K562 (cell line): ENCODE measurements around the gene GINS2. TPM values are rescaled to one million over a fixed set of nuclear protein-coding genes. Genes with fewer than 3 reads are reported as not detected.

ENCODE experiments used
- ATAC-seq: fragments of 200-7000 bp; cut with Tn5 transposase; 3 replicates; pipeline ENCODE4 v1.9.1; 2020; ENCODE audit warnings: moderate library complexity
- BruUV-seq: library from RNA; stranded (reverse); fragments of 400-500 nt; replicated peaks from 2 replicates; lab custom pipeline; 2021; lab: Mats Ljungman, UMichigan
- CTCF ChIA-PET: fragments of 300-600 bp; formaldehyde crosslinking; extraction: SDS; loops from one replicate; lab custom pipeline; 2021; ENCODE audit warnings: low intra/inter-chr PET ratio; lab: Yijun Ruan, JAX
- POLR2A ChIA-PET: fragments of 300-600, 350-650 bp; sonication (Branson Sonifier 250); formaldehyde crosslinking; extraction: SDS; loops from one replicate; lab custom pipeline; 2021; ENCODE audit warnings: antibody characterized with exemption, inconsistent platforms; lab: Yijun Ruan, JAX
- DNase-seq, 4 experiments: peaks; one replicate each; pipeline versions ENCODE4 v3.0.0 to v3.0.0-alpha.2; 2011 to 2018; ENCODE audit warnings: low spot score in 3 of 4, mixed read lengths in 3 of 4; ENCODE audit errors: extremely low read depth in 1 of 4
- FAIRE-seq: peaks from 2 replicates; lab custom pipeline; 2011; peaks lifted over from hg19 to GRCh38; lab: Jason Lieb, UNC
- H2AFZ ChIP-seq: 2 replicates; pipeline ENCODE4 v1.6.0; 2011; ENCODE audit warnings: low read depth, low read length, control low read depth, inconsistent platforms
- H3K27ac ChIP-seq: fragments of 200-600 bp; 3 replicates; pipeline ENCODE4 v1.8.0; 2011; ENCODE audit warnings: low read depth, mild to moderate bottlenecking, control low read depth, inconsistent platforms, low read length, moderate library complexity, mixed read lengths; ENCODE audit errors: extremely low read depth
- H3K27me3 ChIP-seq, 2 experiments: fragments of 300-600 bp in 1 of 2; 2 replicates in 1 of 2; 3 replicates in 1 of 2; pipeline versions ENCODE4 v1.6.0 to v1.8.0; 2011; ENCODE audit warnings: inconsistent platforms in 2 of 2, low read length in 2 of 2, mild to moderate bottlenecking in 1 of 2, mixed read lengths in 1 of 2, moderate library complexity in 1 of 2; ENCODE audit not compliant: control insufficient read depth in 2 of 2, insufficient read depth in 2 of 2
- H3K36me3 ChIP-seq: fragments of 300-600 bp; 3 replicates; pipeline ENCODE4 v1.8.0; 2011; ENCODE audit warnings: mild to moderate bottlenecking, low read length, inconsistent platforms; ENCODE audit not compliant: control insufficient read depth, insufficient read depth
- H3K4me1 ChIP-seq, 2 experiments: fragments of 200-600 bp in 1 of 2; replicated peaks in 1 of 2; 2 replicates in 1 of 2; 3 replicates in 1 of 2; pipeline versions ENCODE4 v1.5.1 to v1.8.0; 2011; ENCODE audit warnings: inconsistent platforms in 2 of 2, low read length in 2 of 2, mild to moderate bottlenecking in 1 of 2, mixed read lengths in 1 of 2, moderate library complexity in 1 of 2; ENCODE audit not compliant: control insufficient read depth in 2 of 2, insufficient read depth in 2 of 2
- H3K4me2 ChIP-seq: 2 replicates; pipeline ENCODE4 v1.6.1; 2011; ENCODE audit warnings: low read length, control low read depth, inconsistent platforms, mixed read lengths; ENCODE audit not compliant: insufficient read depth
- H3K4me3 ChIP-seq: fragments of 200-600 bp; sonication (generic), shearing (Covaris generic); 2 replicates; pipeline ENCODE4 v1.5.1; 2016; ENCODE audit warnings: control low read depth, inconsistent platforms
- H3K79me2 ChIP-seq: fragments of 200-600 bp; 3 replicates; pipeline ENCODE4 v1.8.0; 2011; ENCODE audit warnings: low read length, inconsistent platforms; ENCODE audit not compliant: control insufficient read depth, insufficient read depth
- H3K9ac ChIP-seq, 2 experiments: 2 replicates each; pipeline versions ENCODE4 v1.6.0 to v1.6.1; 2011; ENCODE audit warnings: low read depth in 2 of 2, low read length in 2 of 2, control low read depth in 1 of 2, inconsistent platforms in 1 of 2, mild to moderate bottlenecking in 1 of 2, mixed read lengths in 1 of 2; ENCODE audit not compliant: insufficient read depth in 1 of 2
- H3K9me1 ChIP-seq: one replicate; pipeline ENCODE4 v1.6.0; 2011; ENCODE audit warnings: inconsistent platforms, mild to moderate bottlenecking, low read length, moderate library complexity; ENCODE audit not compliant: control insufficient read depth, insufficient read depth
- H3K9me3 ChIP-seq: replicated peaks from 2 replicates; pipeline ENCODE4 v1.5.1; 2011; ENCODE audit warnings: low read depth, low read length, inconsistent platforms; ENCODE audit not compliant: control insufficient read depth, insufficient read depth
- H4K20me1 ChIP-seq: replicated peaks from 2 replicates; pipeline ENCODE4 v1.6.1; 2011; ENCODE audit warnings: low read length, inconsistent platforms, mixed read lengths; ENCODE audit not compliant: control insufficient read depth, insufficient read depth
- CBX3 ChIP-seq, 2 experiments: IDR thresholded peaks; 1 replicate in 1 of 2; 2 replicates in 1 of 2; pipeline ENCODE4 v1.6.1; 2012; ENCODE audit warnings: inconsistent platforms in 2 of 2, low read length in 2 of 2, borderline replicate concordance in 1 of 2, control low read depth in 1 of 2
- CHAMP1 ChIP-seq: fragments of 450-650 bp; IDR thresholded peaks from 2 replicates; pipeline ENCODE4 v1.6.1; 2016; ENCODE audit warnings: mild to moderate bottlenecking
- NBN ChIP-seq: fragments of 450-650 bp; IDR thresholded peaks from 2 replicates; pipeline ENCODE4 v1.6.1; 2016; ENCODE audit warnings: low read depth, mild to moderate bottlenecking
- POLR2G ChIP-seq: fragments of 200-400 bp; formaldehyde crosslinking; IDR thresholded peaks from 2 replicates; pipeline ENCODE4 v1.6.1; 2017; ENCODE audit warnings: low read depth, mild to moderate bottlenecking, antibody characterized with exemption, low read length, moderate library complexity
- RBM22 ChIP-seq: fragments of 200-400 bp; formaldehyde crosslinking; IDR thresholded peaks from 2 replicates; pipeline ENCODE4 v1.6.1; 2018; ENCODE audit warnings: low read length, low read depth; ENCODE audit not compliant: poor library complexity, severe bottlenecking
- WGBS: fragments of 100-300 bp; shearing (Covaris generic); methylation state at CpG from one replicate; pipeline ENCODE4 v1.1.6; 2016; ENCODE audit warnings: low coverage, mixed read lengths; ENCODE audit not compliant: insufficient coverage; ENCODE audit errors: missing lambda C conversion rate; 5-methylcytosine and 5-hydroxymethylcytosine counted together
- in situ Hi-C: fragments of 300-500 bp; cut with MboI; formaldehyde crosslinking; loops from 4 replicates; pipeline ENCODE4 v1.15.0; 2018; ENCODE audit warnings: inconsistent platforms, mixed read lengths
- intact Hi-C: fragments of 100-400 bp; cut with micrococcal nuclease; formaldehyde crosslinking; loops from 2 replicates; pipeline ENCODE4 v1.14.2; 2022
- polyA plus RNA-seq, 8 experiments: library from polyadenylated mRNA; depleted of rRNA in 4 of 8; stranded (reverse) in 5 of 8; unstranded in 3 of 8; fragments of >200 nt; fragmentation: Nextera tagmentation in 2 of 8; fragmentation: Illumina TruSeq in 1 of 8; extraction: Ambion mirVana in 2 of 8; extraction: Trizol in 1 of 8; gene quantifications; 2 replicates each; pipeline versions ENCODE4 v1.2.1 to v1.2.3, GENCODE V29; 2011 to 2014; ENCODE audit warnings: inconsistent platforms in 1 of 8, missing spikeins in 1 of 8
- total RNA-seq, 7 experiments: library from RNA; depleted of rRNA in 6 of 7; stranded (reverse); fragments of >200 nt in 6 of 7; fragmentation: Illumina TruSeq in 2 of 7; extraction: Trizol in 2 of 7; gene quantifications; 2 replicates each; pipeline versions ENCODE4 v1.2.1 to v1.2.3, GENCODE V29; 2011 to 2021; ENCODE audit warnings: low replicate concordance in 1 of 7

The GINS2 gene
- total and polyA plus RNA-seq, 9 of the 15 experiments (the other 6 are each of a cell fraction or from before 2014, with no cell fraction given): 40.4 to 76.2 (median 44.6) TPM

- Histone ChIP-seq H3K9ac (no peak overlapping the region), H2AFZ (no peak overlapping the region), H3K4me1 (peaks cover 0 to 96% of the 10 kb centered on the region in 2 experiments; a peak in 2 of 5 replicates), H3K27ac (no peak overlapping the region), H3K4me3 (no peak overlapping the region), H3K79me2 (peaks cover 99% of the 10 kb centered on the region), H4K20me1 (peaks cover 84% of the 10 kb centered on the region), H3K4me2 (no peak overlapping the region), H3K9me3 (no peaks in the 10 kb centered on the region), H3K36me3 (peaks cover 99% of the 10 kb centered on the region; the same call in 2 of the 3 replicates), H3K9me1 (peaks cover 10% of the 10 kb centered on the region), H3K27me3 (no peaks in the 10 kb centered on the region)
- DNase-seq (no peak), FAIRE-seq (no peak), ATAC-seq (no peak)
- no TSS peak for BruUV-seq
- in situ Hi-C loops: no loop called here
- intact Hi-C loops: no loop called here
- CTCF ChIA-PET: no interaction called here
- TF ChIP-seq POLR2G (peak; percentile 63), CBX3 (IDR thresholded peaks at IDR 0.05; ENCODE audit: borderline replicate concordance in 1 of 2, low read length in 2 of 2) (no peak), CHAMP1 (no peak), NBN (no peak), RBM22 (peak; percentile 84)
- WGBS: 88% methylated on average over 19 of the region's 26 CpGs
- POLR2A ChIA-PET: interaction anchor here (1.2 to 1.3 kb wide), 2 partner anchors 11 to 33 kb away, joined by 3 to 4 read pairs; no protein-coding TSS in a partner anchor
Observed at GRCh38 chr16:85638695-85639409, 49.9 kb downstream of the GINS2 start.
